CD4-positive, alpha-beta T cell (primary cell): ENCODE results near the gene RAB22A. TPM values are rescaled to one million over a fixed set of nuclear protein-coding genes. Genes with fewer than 3 reads are reported as not detected.

ENCODE experiments used
- ATAC-seq: fragments of 200-7000 bp; cut with Tn5 transposase; one replicate; pipeline ENCODE4 v1.10.0; 2022; ENCODE audit warnings: mild to moderate bottlenecking; ENCODE audit not compliant: poor library complexity
- CTCF ChIA-PET: fragments of 350-600 bp; sonication (Branson Sonifier 250); formaldehyde crosslinking; loops from one replicate; lab custom pipeline; 2021; ENCODE audit warnings: antibody characterized with exemption, inconsistent platforms; lab: Charles Lee
- POLR2A ChIA-PET: fragments of 350-600 bp; sonication (Branson Sonifier 250); formaldehyde crosslinking; loops from one replicate; lab custom pipeline; 2021; ENCODE audit warnings: antibody characterized with exemption, inconsistent platforms; lab: Charles Lee
- DNase-seq, 14 experiments: peaks; one replicate each; pipeline ENCODE4 v3.0.0-alpha.2; 2013 to 2020; ENCODE audit warnings: mixed read lengths in 2 of 14
- H3K27ac ChIP-seq, 2 donors: one replicate each; pipeline versions ENCODE4 v1.5.1 to v1.7.0; 2013; ENCODE audit warnings: low read length in 2 of 2, low read depth in 1 of 2, mild to moderate bottlenecking in 1 of 2
- H3K27me3 ChIP-seq, 2 experiments: 1 replicate in 1 of 2; 2 replicates in 1 of 2; pipeline versions ENCODE4 v1.6.1 to v1.7.0; 2013; ENCODE audit warnings: low read length in 2 of 2, control low read depth in 1 of 2, mild to moderate bottlenecking in 1 of 2, moderate library complexity in 1 of 2; ENCODE audit not compliant: insufficient read depth in 2 of 2, control insufficient read depth in 1 of 2
- H3K36me3 ChIP-seq: one replicate; pipeline ENCODE4 v1.6.1; 2013; ENCODE audit warnings: low read length, control low read depth; ENCODE audit not compliant: insufficient read depth
- H3K4me1 ChIP-seq: one replicate; pipeline ENCODE4 v1.6.1; 2013; ENCODE audit warnings: low read length, control low read depth; ENCODE audit not compliant: insufficient read depth
- H3K4me3 ChIP-seq: one replicate; pipeline ENCODE4 v1.5.1; 2013; ENCODE audit warnings: mild to moderate bottlenecking, low read length, moderate library complexity
- H3K9me3 ChIP-seq, 2 experiments: 1 replicate in 1 of 2; 2 replicates in 1 of 2; pipeline versions ENCODE4 v1.6.1 to v1.7.0; 2013; ENCODE audit warnings: low read length in 2 of 2, mild to moderate bottlenecking in 2 of 2, control low read depth in 1 of 2, moderate library complexity in 1 of 2; ENCODE audit not compliant: control insufficient read depth in 1 of 2, insufficient read depth in 1 of 2
- H3K27ac Mint-ChIP-seq: one replicate; pipeline ENCODE4 v1.8.0; 2020; ENCODE audit warnings: mixed read lengths
- H3K27me3 Mint-ChIP-seq: one replicate; pipeline ENCODE4 v1.8.0; 2021; ENCODE audit warnings: mixed read lengths
- H3K36me3 Mint-ChIP-seq: one replicate; pipeline ENCODE4 v1.8.0; 2021; ENCODE audit warnings: low read depth, mixed read lengths
- H3K4me1 Mint-ChIP-seq: one replicate; pipeline ENCODE4 v1.8.0; 2021; ENCODE audit warnings: low read depth, mixed read lengths
- H3K4me3 Mint-ChIP-seq: one replicate; pipeline ENCODE4 v1.8.0; 2020; ENCODE audit warnings: mild to moderate bottlenecking, mixed read lengths
- H3K9me3 Mint-ChIP-seq: one replicate; pipeline ENCODE4 v1.8.0; 2020; ENCODE audit warnings: mixed read lengths
- CTCF ChIP-seq: fragments of 200-600 bp; IDR thresholded peaks from one replicate; pipeline ENCODE4 v1.8.0; 2022; ENCODE audit warnings: antibody characterized with exemption, mild to moderate bottlenecking
- intact Hi-C, 2 experiments: fragments of 100-400 bp; cut with DNase I in 1 of 2; cut with micrococcal nuclease in 1 of 2; formaldehyde crosslinking; loops; one replicate each; pipeline versions ENCODE4 v1.15.1 to v1.9.0; 2023 to 2025; cut with DNase I, micrococcal nuclease
- total RNA-seq, 174 experiments: library from RNA in 2 of 174; stranded (reverse) in 2 of 174; gene quantifications; one replicate each; pipeline ENCODE4 v1.2.3 and lab custom pipeline; 2021 to 2026

The RAB22A gene
- total RNA-seq, 2 experiments from 2014 or later: 16.5 to 17.2 TPM

- H3K4me3 Mint-ChIP-seq: no peak overlapping the region
- Histone ChIP-seq H3K4me1 (no peaks in the 10 kb centered on the region), H3K9me3 (no peaks in the 10 kb centered on the region), H3K27ac (no peak overlapping the region), H3K4me3 (no peak overlapping the region), H3K36me3 (no peaks in the 10 kb centered on the region), H3K27me3 (peaks cover 3 to 5% of the 10 kb centered on the region in 2 experiments)
- H3K4me1 Mint-ChIP-seq: no peaks in the 10 kb centered on the region
- intact Hi-C loops: no loop called here
- H3K36me3 Mint-ChIP-seq: no peaks in the 10 kb centered on the region
- peaks cover 24% of the 10 kb centered on the region for H3K27me3 Mint-ChIP-seq
- ChIA-PET POLR2A (no interaction called here), CTCF (no interaction called here)
- TF ChIP-seq CTCF: no peak
- H3K27ac Mint-ChIP-seq: no peak overlapping the region
- ATAC-seq: no peak
- DNase-seq: no peak
- no peaks in the 10 kb centered on the region for H3K9me3 Mint-ChIP-seq
Observed at GRCh38 chr20:58374027-58374850, 64.7 kb downstream of the RAB22A start.

DNA sequence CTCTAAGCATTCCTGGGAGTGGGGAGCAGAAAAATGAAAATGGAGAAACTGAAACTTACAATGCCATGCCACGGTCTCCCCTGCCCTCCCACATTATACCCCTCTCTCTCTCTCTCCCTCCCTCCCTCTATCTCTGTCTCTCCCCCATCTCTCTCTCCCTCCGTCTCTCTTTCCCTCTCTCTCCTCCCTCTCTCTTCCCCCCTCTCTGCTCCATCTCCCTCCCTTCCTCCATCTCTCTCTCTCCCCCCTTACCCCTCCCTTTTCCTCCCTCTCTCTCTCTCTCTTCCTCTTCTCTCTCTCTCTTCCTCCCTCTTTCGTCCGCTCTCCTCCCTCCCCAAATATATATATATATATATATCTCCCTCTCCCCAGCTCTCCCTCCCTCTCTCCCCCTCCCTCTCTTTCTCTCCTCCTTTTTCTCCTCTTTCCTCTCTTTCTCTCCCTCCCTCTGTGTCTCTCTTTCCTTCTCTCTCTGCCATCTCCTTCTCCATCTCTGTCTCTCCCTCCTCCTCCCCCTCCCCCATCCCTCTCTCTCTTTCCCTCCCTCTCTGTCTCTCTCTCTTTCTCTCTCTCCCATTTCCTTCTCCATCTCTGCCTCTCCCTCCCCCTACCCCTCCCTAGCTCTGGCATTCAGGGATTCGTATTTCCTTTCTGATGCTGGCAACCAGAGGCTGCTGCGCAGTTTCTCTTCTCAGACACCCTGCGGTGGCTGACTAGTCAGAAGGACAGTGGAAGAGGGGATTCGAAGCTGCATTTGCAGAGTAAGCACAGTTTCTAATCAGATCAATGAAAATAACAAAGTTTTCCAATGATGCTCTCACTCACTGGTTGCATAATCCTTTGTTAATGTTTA lies 65.6 kb downstream of the RAB22A start:
- Histone ChIP-seq H3K4me3 (no peak overlapping the region), H3K9me3 (no peaks in the 10 kb centered on the region), H3K36me3 (no peaks in the 10 kb centered on the region), H3K4me1 (no peaks in the 10 kb centered on the region), H3K27me3 (peaks cover 5 to 8% of the 10 kb centered on the region in 2 experiments), H3K27ac (no peak overlapping the region)
- ATAC-seq (no peak), DNase-seq (no peak)
- Mint-ChIP-seq H3K27me3 (peaks cover 31% of the 10 kb centered on the region), H3K9me3 (no peaks in the 10 kb centered on the region), H3K36me3 (no peaks in the 10 kb centered on the region), H3K4me3 (no peak overlapping the region), H3K27ac (no peak overlapping the region), H3K4me1 (no peaks in the 10 kb centered on the region)
- POLR2A ChIA-PET: no interaction called here
- intact Hi-C loops: no loop called here
- CTCF ChIA-PET: no interaction called here
- no peak for TF ChIP-seq CTCF

DNA sequence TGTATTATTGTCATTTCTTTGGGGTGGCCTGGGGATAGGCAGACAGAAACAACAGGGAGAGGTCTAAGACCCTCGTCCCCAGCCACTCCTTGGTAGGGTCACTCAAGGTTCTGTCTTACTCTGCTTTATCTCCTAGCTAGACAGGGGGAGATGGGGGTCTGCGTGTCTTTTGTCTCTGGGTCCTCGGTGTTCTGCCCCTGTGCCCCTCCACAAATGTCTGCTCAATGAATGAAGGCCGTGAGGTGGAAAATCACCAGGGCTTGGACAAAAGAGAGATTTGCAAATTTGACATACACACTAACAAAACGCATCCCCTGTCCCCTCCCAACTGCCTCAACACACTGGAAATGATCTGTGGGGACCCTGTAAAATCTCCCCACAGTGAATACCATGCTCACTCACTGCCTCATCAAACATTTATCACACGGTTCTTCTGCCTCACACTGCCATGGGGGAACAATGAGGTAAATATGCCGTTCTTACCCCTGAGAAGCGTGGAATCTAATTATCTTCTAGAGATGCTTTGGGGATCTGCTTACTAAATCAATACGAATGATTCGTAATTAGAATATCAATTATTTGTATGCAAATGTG lies 66.3 kb downstream of the RAB22A start:
- no peak overlapping the region for H3K4me3 Mint-ChIP-seq
- H3K36me3 ChIP-seq: no peaks in the 10 kb centered on the region
- no peak overlapping the region for H3K27ac ChIP-seq
- no peaks in the 10 kb centered on the region for H3K4me1 Mint-ChIP-seq
- H3K4me3 ChIP-seq: no peak overlapping the region
- ChIA-PET POLR2A (interaction anchor here (1.2 kb wide), 1 partner anchor 13 kb away, joined by 7 read pairs; the partner anchor contains the start of gene VAPB), CTCF (no interaction called here)
- intact Hi-C loops: no loop called here
- H3K27me3 Mint-ChIP-seq: peaks cover 34% of the 10 kb centered on the region
- no peak for TF ChIP-seq CTCF
- DNase-seq: no peak
- peaks cover 0 to under 1% of the 10 kb centered on the region in 2 experiments for H3K9me3 ChIP-seq
- H3K4me1 ChIP-seq: no peaks in the 10 kb centered on the region
- H3K9me3 Mint-ChIP-seq: no peaks in the 10 kb centered on the region
- H3K27me3 ChIP-seq: peaks cover 5 to 10% of the 10 kb centered on the region in 2 experiments
- ATAC-seq: no peak
- H3K36me3 Mint-ChIP-seq: no peaks in the 10 kb centered on the region
- no peak overlapping the region for H3K27ac Mint-ChIP-seq
